Left lung (tissue), 10 donors: ENCODE results near the gene KRT1. TPM values are rescaled to one million over a fixed set of nuclear protein-coding genes. Genes with fewer than 3 reads are reported as not detected.

Experiments
- ATAC-seq: fragments of 200-7000 bp; cut with Tn5 transposase; one replicate; pipeline ENCODE4 v1.9.1; 2020; ENCODE audit warnings: moderate library complexity
- DNase-seq, 4 donors: peaks; one replicate each; pipeline ENCODE4 v3.0.0-alpha.2; 2013 to 2020
- H3K27ac ChIP-seq, 2 donors: fragments of 200-600 bp; sonication (generic) in 1 of 2; one replicate each; pipeline versions ENCODE4 v1.5.0 to v1.8.0; 2020 to 2021
- H3K27me3 ChIP-seq, 2 donors: fragments of 200-600 bp; sonication (generic) in 1 of 2; one replicate each; pipeline versions ENCODE4 v1.5.0 to v1.8.0; 2020 to 2021
- H3K36me3 ChIP-seq, 2 donors: fragments of 200-600 bp; sonication (generic) in 1 of 2; one replicate each; pipeline versions ENCODE4 v1.5.0 to v1.8.0; 2020 to 2021
- H3K4me1 ChIP-seq, 2 donors: fragments of 200-600 bp; one replicate each; pipeline ENCODE4 v1.8.0; 2021
- H3K4me3 ChIP-seq, 2 donors: fragments of 200-600 bp; sonication (generic) in 1 of 2; one replicate each; pipeline versions ENCODE4 v1.5.0 to v1.8.0; 2020 to 2021; ENCODE audit warnings: mild to moderate bottlenecking in 1 of 2
- H3K9me3 ChIP-seq, 2 donors: fragments of 200-600 bp; sonication (generic) in 1 of 2; one replicate each; pipeline versions ENCODE4 v1.5.0 to v1.8.0; 2020 to 2021
- intact Hi-C, 2 donors: fragments of 100-400 bp; cut with DNase I; formaldehyde crosslinking; loops; one replicate each; pipeline versions ENCODE4 v1.11.2 to v1.14.2; 2022
- polyA plus RNA-seq, 6 donors: library from polyadenylated mRNA; unstranded; fragments of 120-200 nt; gene quantifications; one replicate each; pipeline ENCODE4 v1.2.1, GENCODE V29; 2013; ENCODE audit not compliant: insufficient read length in 6 of 6
- total RNA-seq, 2 donors: library from RNA; stranded (reverse); fragmentation: NEBNext Ultra II Directional; extraction: Animal tissue kit (Norgen Biotek cat#: 25700); gene quantifications; one replicate each; pipeline ENCODE4 v1.2.1, GENCODE V29; 2021
- TF ChIP-seq, protein P1 (sequence below), 2 donors: fragments of 200-600 bp; sonication (generic) in 1 of 2; IDR thresholded peaks; one replicate each; pipeline versions ENCODE4 v1.5.0 to v1.8.0; 2021; ENCODE audit warnings: antibody characterized with exemption in 2 of 2
- donor health status: DM: no; HTN: yes; CAD: no.
- donor health status: DM: no; HTN: no; CAD: no.

Gene KRT1
- total and polyA plus RNA-seq, 8 donors = 0.33 to 0.95 (median 0.50) TPM; not detected in 1

GRCh38 chr12:52708010-52708409 lies 27.8 kb upstream of the KRT1 start:
- DNase-seq (no peak), ATAC-seq (no peak)
- H3K27ac ChIP-seq = no peak overlapping the region
- no peaks in the 10 kb centered on the region for H3K36me3 ChIP-seq
- TF ChIP-seq, protein P1, sequence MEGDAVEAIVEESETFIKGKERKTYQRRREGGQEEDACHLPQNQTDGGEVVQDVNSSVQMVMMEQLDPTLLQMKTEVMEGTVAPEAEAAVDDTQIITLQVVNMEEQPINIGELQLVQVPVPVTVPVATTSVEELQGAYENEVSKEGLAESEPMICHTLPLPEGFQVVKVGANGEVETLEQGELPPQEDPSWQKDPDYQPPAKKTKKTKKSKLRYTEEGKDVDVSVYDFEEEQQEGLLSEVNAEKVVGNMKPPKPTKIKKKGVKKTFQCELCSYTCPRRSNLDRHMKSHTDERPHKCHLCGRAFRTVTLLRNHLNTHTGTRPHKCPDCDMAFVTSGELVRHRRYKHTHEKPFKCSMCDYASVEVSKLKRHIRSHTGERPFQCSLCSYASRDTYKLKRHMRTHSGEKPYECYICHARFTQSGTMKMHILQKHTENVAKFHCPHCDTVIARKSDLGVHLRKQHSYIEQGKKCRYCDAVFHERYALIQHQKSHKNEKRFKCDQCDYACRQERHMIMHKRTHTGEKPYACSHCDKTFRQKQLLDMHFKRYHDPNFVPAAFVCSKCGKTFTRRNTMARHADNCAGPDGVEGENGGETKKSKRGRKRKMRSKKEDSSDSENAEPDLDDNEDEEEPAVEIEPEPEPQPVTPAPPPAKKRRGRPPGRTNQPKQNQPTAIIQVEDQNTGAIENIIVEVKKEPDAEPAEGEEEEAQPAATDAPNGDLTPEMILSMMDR (IDR thresholded peaks at IDR 0.05) = no peak
- no peak overlapping the region for H3K4me3 ChIP-seq
- H3K4me1 ChIP-seq = no peaks in the 10 kb centered on the region
- H3K9me3 ChIP-seq = no peaks in the 10 kb centered on the region
- intact Hi-C loops = no loop called here
- peaks cover 7 to 44% of the 10 kb centered on the region in 2 donors for H3K27me3 ChIP-seq

DNA sequence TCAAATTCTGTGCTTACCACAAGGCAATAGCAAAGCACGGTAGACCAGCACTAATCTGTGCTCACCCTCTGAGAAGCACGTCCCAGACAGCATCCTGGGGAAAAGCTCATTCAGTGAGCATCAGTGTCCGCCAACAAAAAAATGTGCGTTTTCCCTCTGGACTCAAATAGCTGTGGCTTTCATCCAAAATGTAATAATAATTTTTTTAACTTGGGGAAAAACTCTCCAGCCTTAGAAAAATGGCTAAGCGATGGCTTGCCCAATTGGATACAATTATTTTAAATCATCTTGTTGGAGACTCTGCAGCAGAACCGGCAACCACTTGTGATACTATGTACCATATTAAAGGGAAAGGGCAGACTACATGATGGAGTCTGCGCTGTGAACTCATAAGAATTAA lies 24.3 kb upstream of the KRT1 start:
- no peak for DNase-seq
- TF ChIP-seq, protein P1 (IDR thresholded peaks at IDR 0.05) = no peak
- no peak overlapping the region for H3K4me3 ChIP-seq
- intact Hi-C loops = no loop called here
- peaks cover 0 to 43% of the 10 kb centered on the region in 2 donors for H3K27me3 ChIP-seq
- no peaks in the 10 kb centered on the region for H3K36me3 ChIP-seq
- no peaks in the 10 kb centered on the region for H3K4me1 ChIP-seq
- H3K27ac ChIP-seq = no peak overlapping the region
- H3K9me3 ChIP-seq = no peaks in the 10 kb centered on the region
- ATAC-seq = no peak

DNA sequence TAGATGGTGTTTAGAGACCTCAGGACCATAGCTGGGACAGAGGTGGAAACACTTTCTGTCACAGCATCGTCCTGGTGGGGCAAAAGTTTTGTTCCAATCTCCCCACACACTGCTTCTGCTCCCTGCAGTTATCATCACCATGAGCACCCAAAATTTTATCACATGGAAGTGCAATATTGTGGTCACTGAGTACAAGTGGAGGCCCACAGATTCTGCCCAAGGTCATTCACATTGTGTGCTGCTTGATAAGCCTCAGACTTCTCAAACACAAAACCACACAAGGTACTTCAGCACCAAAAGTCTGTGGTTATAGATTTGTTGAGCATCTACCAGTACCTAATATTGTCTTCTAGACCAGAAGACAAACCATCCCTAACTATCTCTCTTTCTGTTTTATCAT lies 23.7 kb upstream of the KRT1 start:
- no peaks in the 10 kb centered on the region for H3K36me3 ChIP-seq
- ATAC-seq (no peak), DNase-seq (no peak)
- TF ChIP-seq, protein P1 (IDR thresholded peaks at IDR 0.05) = no peak
- H3K4me3 ChIP-seq = no peak overlapping the region
- intact Hi-C loops = no loop called here
- H3K4me1 ChIP-seq = no peaks in the 10 kb centered on the region
- H3K9me3 ChIP-seq = no peaks in the 10 kb centered on the region
- H3K27me3 ChIP-seq = peaks cover 0 to 43% of the 10 kb centered on the region in 2 donors
- H3K27ac ChIP-seq = no peak overlapping the region

DNA sequence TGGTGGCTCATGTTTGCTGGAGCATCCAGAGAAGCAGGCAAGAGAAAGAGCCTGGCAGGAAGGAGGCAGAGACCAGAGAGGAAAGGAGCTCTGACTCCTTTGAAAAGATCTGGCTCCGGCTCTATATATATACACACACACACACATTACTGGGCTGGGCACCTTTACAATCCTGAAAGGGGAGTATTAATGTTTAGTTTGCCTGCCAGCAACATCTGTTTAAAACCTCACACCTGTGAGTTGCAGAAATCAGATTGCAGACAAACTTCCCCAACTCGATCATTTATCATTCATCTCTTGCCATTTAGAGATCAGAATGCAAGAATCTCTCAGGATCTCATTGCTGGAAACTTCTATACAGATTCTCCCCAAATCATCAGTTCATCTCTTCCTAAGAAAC lies 23.2 kb upstream of the KRT1 start, which contains the start of gene KRT77:
Gene KRT77 (minus strand): TSS at position 101 of the 400 bp plus-strand sequence. CDS start 90 bp downstream, at position 11.
- Histone ChIP-seq H3K4me3 (no peak within 1 kb of the TSS), H3K4me1 (no peaks in the 10 kb centered on the region), H3K27me3 (peaks cover 0 to 46% of the 10 kb centered on the region in 2 donors), H3K36me3 (no peaks in the 10 kb centered on the region), H3K27ac (no peak within 1 kb of the TSS), H3K9me3 (no peaks in the 10 kb centered on the region)
- intact Hi-C loops = no loop called here
- TF ChIP-seq, protein P1 (IDR thresholded peaks at IDR 0.05) = no peak
- ATAC-seq = no peak
- DNase-seq = no peak

DNA sequence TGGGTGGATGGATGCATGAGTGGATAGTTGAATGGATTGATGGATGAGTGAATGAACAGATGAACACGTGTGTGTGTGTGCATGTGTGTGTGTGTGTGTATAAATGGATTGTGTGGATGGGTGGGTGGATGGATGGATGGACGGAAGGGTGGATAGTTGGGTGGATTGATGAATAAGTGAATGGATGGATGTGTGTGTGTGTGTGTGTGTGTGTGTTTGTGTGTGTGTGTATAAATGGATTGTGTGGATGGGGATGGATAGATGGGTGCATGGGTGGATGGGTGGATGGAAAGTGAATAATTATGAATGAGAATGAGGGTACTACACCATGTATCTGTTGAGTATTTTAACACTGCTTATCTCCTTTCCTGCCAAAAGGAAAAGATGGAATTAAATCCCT lies 22.1 kb upstream of the KRT1 start:
- Histone ChIP-seq H3K4me1 (no peaks in the 10 kb centered on the region), H3K27ac (no peak overlapping the region), H3K36me3 (no peaks in the 10 kb centered on the region), H3K9me3 (no peaks in the 10 kb centered on the region), H3K27me3 (peaks cover 0 to 57% of the 10 kb centered on the region in 2 donors), H3K4me3 (no peak overlapping the region)
- TF ChIP-seq, protein P1 (IDR thresholded peaks at IDR 0.05) = no peak
- ATAC-seq (no peak), DNase-seq (no peak)
- intact Hi-C loops = no loop called here
